Endothelial cell of umbilical vein (primary cell): ENCODE measurements around the gene DLD.

ENCODE experiments used
- CTCF ChIP-seq, 2 donors: IDR thresholded peaks; 1 replicate in 1 of 2; 2 replicates in 1 of 2; pipeline ENCODE4 v1.5.1; 2011; ENCODE audit warnings: low read length in 2 of 2, mild to moderate bottlenecking in 2 of 2, moderate library complexity in 2 of 2, control low read depth in 1 of 2, inconsistent platforms in 1 of 2, low read depth in 1 of 2; ENCODE audit not compliant: insufficient read depth in 1 of 2; ENCODE audit errors: extremely low read depth in 1 of 2
- FOS ChIP-seq: IDR thresholded peaks from 2 replicates; pipeline ENCODE4 v1.6.1; 2011; ENCODE audit warnings: mild to moderate bottlenecking, low read length, moderate library complexity, borderline replicate concordance; ENCODE audit not compliant: insufficient read depth
- MYC ChIP-seq: IDR thresholded peaks from one replicate; pipeline ENCODE4 v1.6.1; 2011; ENCODE audit warnings: mild to moderate bottlenecking, low read depth, low read length
- POLR2A ChIP-seq: IDR thresholded peaks from 2 replicates; pipeline ENCODE4 v1.6.1; 2012; ENCODE audit warnings: low read depth, mild to moderate bottlenecking, control low read depth, low read length
- POLR2AphosphoS5 ChIP-seq: IDR thresholded peaks from 2 replicates; pipeline ENCODE4 v1.6.1; 2012; ENCODE audit warnings: low read depth, mild to moderate bottlenecking, control low read depth, low read length, moderate library complexity; ENCODE audit not compliant: insufficient read depth

- TF ChIP-seq POLR2A (no peak), FOS (no peak), CTCF (IDR thresholded peaks at IDR 0.05; ENCODE audit: extremely low read depth in 1 of 2, insufficient read depth in 1 of 2, low read depth in 1 of 2, low read length in 2 of 2) (no peak), MYC (no peak), POLR2AphosphoS5 (no peak)
Observed at GRCh38 chr7:107937531-107937930, 46.5 kb downstream of the DLD start.
